Measurements from ENCODE around the gene RICTOR. TPM values are rescaled to one million over a fixed set of nuclear protein-coding genes. Genes with fewer than 3 reads are reported as not detected.

The RICTOR gene
- total and polyA plus RNA-seq, 2 of the 4 experiments (the other 2 are of a cell fraction), result 4.1 to 35.7 TPM

DNA sequence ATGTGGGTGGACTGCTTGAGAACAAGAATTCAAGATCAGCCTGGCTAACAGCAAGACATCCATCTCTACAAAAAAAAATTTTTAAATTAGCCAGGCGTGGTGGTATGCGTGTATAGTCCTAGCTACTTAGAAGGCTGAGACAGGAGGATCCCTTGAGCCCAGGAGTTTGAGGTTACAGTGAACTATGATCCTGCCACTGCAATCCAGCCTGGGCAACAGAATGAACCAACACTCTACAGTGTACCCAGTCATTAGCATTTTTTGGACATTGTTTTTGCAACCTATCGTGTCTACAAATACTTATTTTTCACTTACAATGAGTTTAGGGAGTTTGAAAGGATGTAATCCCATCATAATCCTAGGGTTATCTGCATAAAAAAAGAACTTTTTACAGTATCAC is 22.1 kb downstream of the RICTOR start:
- WGBS, 2 experiments (ENCODE audit: extremely low coverage in 2 of 2, insufficient read length in 1 of 2), result no CpG with 5 or more reads among the region's 3 CpGs
- no peak for DNase-seq

More for the DNA sequence above, 22.1 kb downstream of the RICTOR start:
- H3K27ac ChIP-seq (ENCODE audit: insufficient read depth, low read length), result no peak overlapping the region
- H4K5ac ChIP-seq (ENCODE audit: low read depth, low read length), result no peak overlapping the region
- H2AK9ac ChIP-seq (replicated peaks; ENCODE audit: low read depth, low read length, poor library complexity), result no peak overlapping the region
- no peak overlapping the region for H3K56ac ChIP-seq (ENCODE audit: extremely low read depth, insufficient read depth, low read length)
- no peak overlapping the region for H2BK5ac ChIP-seq (ENCODE audit: low read depth, low read length, poor library complexity, severe bottlenecking)
- dilution Hi-C loops (cut with HindIII; ENCODE audit: low sequenced_read_pairs, unreplicated experiment), result no loop called here
- H3K9me3 ChIP-seq (ENCODE audit: control insufficient read depth, insufficient read depth, low read length), result no peaks in the 10 kb centered on the region
- H2BK15ac ChIP-seq (ENCODE audit: low read depth, low read length), result no peak overlapping the region
- peaks cover 3% of the 10 kb centered on the region for H3K4me1 ChIP-seq (ENCODE audit: control insufficient read depth, insufficient read depth, low read length)
- in situ Hi-C loops (cut with MboI; ENCODE audit: low sequenced_read_pairs), result no loop called here
- ChIA-PET POLR2A (ENCODE audit: unreplicated experiment) (no interaction called here), CTCF (no interaction called here)
- H2AFZ ChIP-seq (replicated peaks; ENCODE audit: low read length, poor library complexity), result no peak overlapping the region
- no peak overlapping the region for H3K14ac ChIP-seq (replicated peaks; ENCODE audit: low read depth, low read length)
- TF ChIP-seq MAZ (IDR thresholded peaks at IDR 0.05; ENCODE audit: borderline replicate concordance, low read depth, low read length) (no peak), NFE2L2 (IDR thresholded peaks at IDR 0.05; ENCODE audit: low read depth, low read length) (no peak), MAFK (IDR thresholded peaks at IDR 0.05; ENCODE audit: low read depth, low read length) (no peak), CHD1 (IDR thresholded peaks at IDR 0.05; ENCODE audit: low read depth, low read length) (no peak), FOS (IDR thresholded peaks at IDR 0.05; ENCODE audit: low read depth, low read length) (no peak), MXI1 (IDR thresholded peaks at IDR 0.05; ENCODE audit: borderline replicate concordance, low read depth, low read length) (no peak), CEBPB (IDR thresholded peaks at IDR 0.05; ENCODE audit: low read depth, low read length) (no peak), SMC3 (IDR thresholded peaks at IDR 0.05; ENCODE audit: low read depth, low read length) (no peak), RAD21 (IDR thresholded peaks at IDR 0.05; ENCODE audit: low read length) (no peak)
- TF ChIP-seq, protein P1, sequence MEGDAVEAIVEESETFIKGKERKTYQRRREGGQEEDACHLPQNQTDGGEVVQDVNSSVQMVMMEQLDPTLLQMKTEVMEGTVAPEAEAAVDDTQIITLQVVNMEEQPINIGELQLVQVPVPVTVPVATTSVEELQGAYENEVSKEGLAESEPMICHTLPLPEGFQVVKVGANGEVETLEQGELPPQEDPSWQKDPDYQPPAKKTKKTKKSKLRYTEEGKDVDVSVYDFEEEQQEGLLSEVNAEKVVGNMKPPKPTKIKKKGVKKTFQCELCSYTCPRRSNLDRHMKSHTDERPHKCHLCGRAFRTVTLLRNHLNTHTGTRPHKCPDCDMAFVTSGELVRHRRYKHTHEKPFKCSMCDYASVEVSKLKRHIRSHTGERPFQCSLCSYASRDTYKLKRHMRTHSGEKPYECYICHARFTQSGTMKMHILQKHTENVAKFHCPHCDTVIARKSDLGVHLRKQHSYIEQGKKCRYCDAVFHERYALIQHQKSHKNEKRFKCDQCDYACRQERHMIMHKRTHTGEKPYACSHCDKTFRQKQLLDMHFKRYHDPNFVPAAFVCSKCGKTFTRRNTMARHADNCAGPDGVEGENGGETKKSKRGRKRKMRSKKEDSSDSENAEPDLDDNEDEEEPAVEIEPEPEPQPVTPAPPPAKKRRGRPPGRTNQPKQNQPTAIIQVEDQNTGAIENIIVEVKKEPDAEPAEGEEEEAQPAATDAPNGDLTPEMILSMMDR (conservative IDR thresholded peaks at IDR 0.05; ENCODE audit: low read depth, low read length), result no peak
- TF ChIP-seq, protein P2, sequence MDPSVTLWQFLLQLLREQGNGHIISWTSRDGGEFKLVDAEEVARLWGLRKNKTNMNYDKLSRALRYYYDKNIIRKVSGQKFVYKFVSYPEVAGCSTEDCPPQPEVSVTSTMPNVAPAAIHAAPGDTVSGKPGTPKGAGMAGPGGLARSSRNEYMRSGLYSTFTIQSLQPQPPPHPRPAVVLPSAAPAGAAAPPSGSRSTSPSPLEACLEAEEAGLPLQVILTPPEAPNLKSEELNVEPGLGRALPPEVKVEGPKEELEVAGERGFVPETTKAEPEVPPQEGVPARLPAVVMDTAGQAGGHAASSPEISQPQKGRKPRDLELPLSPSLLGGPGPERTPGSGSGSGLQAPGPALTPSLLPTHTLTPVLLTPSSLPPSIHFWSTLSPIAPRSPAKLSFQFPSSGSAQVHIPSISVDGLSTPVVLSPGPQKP (IDR thresholded peaks at IDR 0.05; ENCODE audit: borderline replicate concordance, low read depth, low read length), result no peak
- H3K4ac ChIP-seq (ENCODE audit: low read depth, low read length), result no peak overlapping the region
- H2AK5ac ChIP-seq (ENCODE audit: low read depth, low read length), result no peak overlapping the region
- peaks cover 38% of the 10 kb centered on the region; the same call in 1 of the 2 replicates for H4K20me1 ChIP-seq (ENCODE audit: insufficient read depth, low read length)
- no peaks in the 10 kb centered on the region for H3K27me3 ChIP-seq (ENCODE audit: control insufficient read depth, insufficient read depth, low read length)
- H3K36me3 ChIP-seq (ENCODE audit: control insufficient read depth, insufficient read depth, low read length), result 0 out of 2 replicates have a peak, but pooled peaks cover 2% of the 10 kb centered on the region
- H4K91ac ChIP-seq (ENCODE audit: insufficient read depth, low read depth, low read length), result no peak overlapping the region
- H3K9ac ChIP-seq (ENCODE audit: low read depth, low read length), result no peak overlapping the region
- intact Hi-C loops (cut with micrococcal nuclease), result no loop called here
- no peak overlapping the region for H4K8ac ChIP-seq (ENCODE audit: low read depth in 2 of 2, low read length in 2 of 2)
- H3K9me1 ChIP-seq (ENCODE audit: insufficient read depth, low read length), result peaks cover 4% of the 10 kb centered on the region
- no peak overlapping the region for H3K18ac ChIP-seq (ENCODE audit: low read depth, low read length)
- no peak overlapping the region for H2BK20ac ChIP-seq (ENCODE audit: low read depth, low read length)
- no peak for ATAC-seq (ENCODE audit: low read depth)
- H3K23ac ChIP-seq (ENCODE audit: low read depth, low read length), result no peak overlapping the region
- no peak overlapping the region for H3K4me2 ChIP-seq (ENCODE audit: low read depth, low read length)
- H3K79me1 ChIP-seq (ENCODE audit: low read depth in 1 of 2, low read length in 2 of 2), result peaks cover 16 to 63% of the 10 kb centered on the region in 2 experiments; a peak in 3 of 4 replicates
- H2BK120ac ChIP-seq (ENCODE audit: low read depth, low read length), result no peak overlapping the region
- H3K4me3 ChIP-seq (ENCODE audit: insufficient read depth, low read depth, low read length), result no peak overlapping the region
- BruUV-seq (replicated peaks), result no TSS peak
